HEK293T (cell line): ENCODE data around the gene PUS7L.

Experiments used
- FOXM1 ChIP-seq: fragments of 450-650 bp; IDR thresholded peaks from 2 replicates; pipeline ENCODE4 v1.6.1; 2017; ENCODE audit warnings: mild to moderate bottlenecking, borderline replicate concordance
- HDGF ChIP-seq: fragments of 450-650 bp; IDR thresholded peaks from 2 replicates; pipeline ENCODE4 v1.6.1; 2017; ENCODE audit warnings: antibody characterized with exemption, borderline replicate concordance
- SP1 ChIP-seq: fragments of 450-650 bp; IDR thresholded peaks from 2 replicates; pipeline ENCODE4 v1.6.1; 2017

GRCh38 chr12:43758728-43759563, at the start of gene PUS7L, which contains the start of gene IRAK4:
- TF ChIP-seq FOXM1, result no peak
- no peak for TF ChIP-seq HDGF
- no peak for TF ChIP-seq SP1
